ENCODE measurements around the gene PTBP1. TPM values are rescaled to one million over a fixed set of nuclear protein-coding genes. Genes with fewer than 3 reads are reported as not detected.

The PTBP1 gene
- total RNA-seq, 1 experiment from 2014 or later = 712 TPM

- Histone ChIP-seq H2BK5ac (ENCODE audit: insufficient read length, low read length) (no peak overlapping the region), H4K8ac (replicated peaks; ENCODE audit: insufficient read length, low read depth, low read length) (no peak overlapping the region), H3T11ph (ENCODE audit: low read length) (no peak overlapping the region), H3K18ac (ENCODE audit: insufficient read length, low read depth, low read length) (no peak overlapping the region), H3K4me1 (ENCODE audit: insufficient read depth, low read length) (no peaks in the 10 kb centered on the region), H3K79me2 (ENCODE audit: insufficient read depth, low read length) (no peaks in the 10 kb centered on the region), H3K27me3 (ENCODE audit: insufficient read depth, low read length) (no peaks in the 10 kb centered on the region), H2AFZ (ENCODE audit: low read length) (no peak overlapping the region), H2BK12ac (ENCODE audit: insufficient read length, low read depth, low read length) (no peak overlapping the region), H3K9me3 (ENCODE audit: control insufficient read depth, low read depth, low read length) (no peaks in the 10 kb centered on the region), H2BK120ac (ENCODE audit: low read depth, low read length, poor library complexity, severe bottlenecking) (no peak overlapping the region), H4K91ac (ENCODE audit: insufficient read length, low read depth, low read length) (no peak overlapping the region), H3K4ac (ENCODE audit: low read depth, low read length) (no peak overlapping the region), H2BK20ac (ENCODE audit: low read depth, low read length, poor library complexity, severe bottlenecking) (no peak overlapping the region), H3K23ac (ENCODE audit: insufficient read length, low read depth, low read length) (no peak overlapping the region), H3K14ac (ENCODE audit: insufficient read depth, low read length) (no peak overlapping the region), H4K5ac (ENCODE audit: insufficient read length, low read depth, low read length) (no peak overlapping the region), H3K56ac (ENCODE audit: insufficient read length, low read depth, low read length) (no peak overlapping the region), H3K27ac (ENCODE audit: insufficient read length, low read depth, low read length) (no peak overlapping the region), H3K79me1 (ENCODE audit: insufficient read depth, low read depth, low read length, poor library complexity, severe bottlenecking) (no peaks in the 10 kb centered on the region), H3K4me2 (ENCODE audit: insufficient read depth, insufficient read length, low read length) (no peak overlapping the region), H2BK15ac (ENCODE audit: low read depth, low read length) (no peak overlapping the region), H3K9ac (ENCODE audit: extremely low read depth, insufficient read length, low read length) (no peak overlapping the region), H3K23me2 (ENCODE audit: insufficient read length, low read depth, low read length, poor library complexity, severe bottlenecking) (no peaks in the 10 kb centered on the region), H2AK5ac (ENCODE audit: insufficient read length, low read length) (no peak overlapping the region), H4K20me1 (ENCODE audit: control insufficient read depth, insufficient read depth, insufficient read length) (no peaks in the 10 kb centered on the region)
- Mint-ChIP-seq H3K36me3 (ENCODE audit: insufficient read depth in 1 of 3, low read depth in 3 of 3) (peaks cover 0 to 11% (median 2%) of the 10 kb centered on the region in 3 experiments; a peak in 4 of 7 replicates), H3K4me3 (no peak overlapping the region), H3K9me3 (peaks cover 12 to 16% of the 10 kb centered on the region in 2 experiments; a peak in 4 of 5 replicates), H3K27ac (no peak overlapping the region), H3K4me1 (0 out of 4 replicates have a peak, but pooled peaks cover 0 to 8% of the 10 kb centered on the region in 2 experiments), H3K27me3 (ENCODE audit: low read depth) (no peaks in the 10 kb centered on the region)
- no peak for DNase-seq
- TF ChIP-seq CTCF (conservative IDR thresholded peaks at IDR 0.05) = no peak
- WGBS (ENCODE audit: extremely low coverage, insufficient read length, low lambda C conversion rate) = no CpG with 5 or more reads among the region's 14 CpGs
Observed at GRCh38 chr19:748274-748598, 49.0 kb upstream of the PTBP1 start.

Data from H9 (cell line).